Measurements from ENCODE around the gene LRRC56.
"Not testable (repeated sequence)": the region's sequence is repeated elsewhere in the genome, so short reads cannot be mapped to it uniquely, and the experiment has no call there.

The LRRC56 gene

GRCh38 chr11:502288-503178, 34.8 kb upstream of the LRRC56 start:
- no peak for DNase-seq

- no peak for DNase-seq
Measured at GRCh38 chr11:503179-503981, 33.9 kb upstream of the LRRC56 start.

GRCh38 chr11:504053-504993, 33.0 kb upstream of the LRRC56 start:
- no peak for DNase-seq

- DNase-seq, result no peak
Measured at GRCh38 chr11:504994-505344, 32.4 kb upstream of the LRRC56 start.

GRCh38 chr11:506238-506994, 30.9 kb upstream of the LRRC56 start:
- peak; percentile 89 to 93 for DNase-seq

GRCh38 chr11:506995-507726, 30.2 kb upstream of the LRRC56 start, which contains the start of gene RNH1:
RNH1 (minus strand) TSS chr11:507242; CDS start chr11:502162, 5,080 bp downstream.
- peak; percentile 73 to 81 for DNase-seq

GRCh38 chr11:507727-508515, 29.4 kb upstream of the LRRC56 start:
- DNase-seq, result no peak

GRCh38 chr11:508956-509355, 28.4 kb upstream of the LRRC56 start:
- DNase-seq, result no peak

GRCh38 chr11:512761-513595, 24.3 kb upstream of the LRRC56 start:
- no peak for DNase-seq

- DNase-seq, result no peak
Measured at GRCh38 chr11:514606-515005, 22.7 kb upstream of the LRRC56 start.

- DNase-seq, result no peak
Measured at GRCh38 chr11:515131-515530, 22.2 kb upstream of the LRRC56 start.

GRCh38 chr11:516400-516799, 20.9 kb upstream of the LRRC56 start:
- no peak for DNase-seq

- not testable (repeated sequence) for DNase-seq
Measured at GRCh38 chr11:516918-517685, 20.2 kb upstream of the LRRC56 start.

GRCh38 chr11:518463-519202, 18.7 kb upstream of the LRRC56 start:
- DNase-seq, result peak; percentile 80 to 93

GRCh38 chr11:520428-521176, 16.7 kb upstream of the LRRC56 start:
- DNase-seq, result no peak

GRCh38 chr11:521177-521688, 16.1 kb upstream of the LRRC56 start:
- no peak for DNase-seq

GRCh38 chr11:526192-526591, 11.1 kb upstream of the LRRC56 start:
- DNase-seq, result no peak

Data from NCI-H524 (cell line).